HCT116 (cell line): ENCODE results near the gene ABCB10. TPM values are rescaled to one million over a fixed set of nuclear protein-coding genes. Genes with fewer than 3 reads are reported as not detected.
A peak's percentile ranks its signal among the peaks of the same experiment; 100 is the strongest.

Source experiments
- ATAC-seq: fragments of 200-7000 bp; cut with Tn5 transposase; 2 replicates; pipeline ENCODE4 v1.9.1; 2020; ENCODE audit warnings: mild to moderate bottlenecking, moderate library complexity
- BruUV-seq: library from RNA; stranded (reverse); fragments of 400-500 nt; replicated peaks from 2 replicates; lab custom pipeline; 2021; lab: Mats Ljungman, UMichigan
- CTCF ChIA-PET: fragments of 300-600 bp; sonication (Branson Sonifier 250); formaldehyde crosslinking; loops from one replicate; lab custom pipeline; 2021; ENCODE audit warnings: antibody characterized with exemption; lab: Charles Lee
- POLR2A ChIA-PET: fragments of 300-600, 350-600 bp; sonication (Branson Sonifier 250); formaldehyde crosslinking; loops from one replicate; lab custom pipeline; 2021; ENCODE audit warnings: antibody characterized with exemption; lab: Charles Lee
- RAD21 ChIA-PET, 2 experiments: fragments of 300-600 bp; sonication (Branson Sonifier 250); formaldehyde crosslinking; loops; one replicate each; lab custom pipeline; 2023; ENCODE audit warnings: low total read pairs in 2 of 2; ENCODE audit not compliant: uncharacterized antibody in 2 of 2, unreplicated experiment in 2 of 2, low non-redundant PET in 1 of 2; lab: Charles Lee
- DNase-seq: peaks from one replicate; pipeline ENCODE4 v3.0.0-alpha.2; 2010; ENCODE audit warnings: low read depth, low spot score
- H2AFZ ChIP-seq: fragments of 200-600 bp; shearing (Covaris generic), sonication (generic); 2 replicates; pipeline ENCODE4 v1.6.1; 2017; ENCODE audit warnings: low read depth, mixed run types, mixed read lengths, antibody characterized with exemption, low read length; ENCODE audit not compliant: poor library complexity, severe bottlenecking
- H3K27ac ChIP-seq: 2 replicates; pipeline ENCODE4 v1.5.1; 2012; ENCODE audit warnings: low read depth, low read length
- H3K27me3 ChIP-seq: fragments of 200-600 bp; sonication (generic); 2 replicates; pipeline ENCODE4 v1.6.1; 2016; ENCODE audit warnings: mixed run types, low read length, mixed read lengths; ENCODE audit not compliant: insufficient read depth
- H3K36me3 ChIP-seq, 2 experiments: fragments of 200-500 bp in 1 of 2; fragments of 200-600 bp in 1 of 2; sonication (Bioruptor generic) in 1 of 2; sonication (generic) in 1 of 2; 2 replicates each; pipeline versions ENCODE4 v1.5.1 to v1.6.1; 2014 to 2016; ENCODE audit warnings: low read length in 2 of 2, inconsistent platforms in 1 of 2, mixed read lengths in 1 of 2, mixed run types in 1 of 2; ENCODE audit not compliant: insufficient read depth in 2 of 2, control insufficient read depth in 1 of 2
- H3K4me1 ChIP-seq, 2 experiments: fragments of 200-600 bp in 1 of 2; sonication (generic) in 1 of 2; 2 replicates each; pipeline versions ENCODE4 v1.5.1 to v1.6.1; 2012 to 2017; ENCODE audit warnings: low read length in 2 of 2, inconsistent platforms in 1 of 2, mild to moderate bottlenecking in 1 of 2, mixed read lengths in 1 of 2, mixed run types in 1 of 2, moderate library complexity in 1 of 2; ENCODE audit not compliant: insufficient read depth in 2 of 2, control insufficient read depth in 1 of 2
- H3K4me2 ChIP-seq: fragments of 200-600 bp; sonication (generic); 2 replicates; pipeline ENCODE4 v1.6.1; 2017; ENCODE audit warnings: mixed run types, low read length, mixed read lengths
- H3K4me3 ChIP-seq, 2 experiments: fragments of 200-600 bp in 1 of 2; sonication (generic) in 1 of 2; replicated peaks in 1 of 2; 2 replicates each; pipeline ENCODE4 v1.5.1; 2011 to 2016; ENCODE audit warnings: low read length in 2 of 2, control low read depth in 1 of 2, low read depth in 1 of 2, mild to moderate bottlenecking in 1 of 2, mixed read lengths in 1 of 2, mixed run types in 1 of 2
- H3K79me2 ChIP-seq: fragments of 200-600 bp; sonication (generic); 2 replicates; pipeline ENCODE4 v1.6.1; 2017; ENCODE audit warnings: mild to moderate bottlenecking, mixed run types, low read length, moderate library complexity, mixed read lengths; ENCODE audit not compliant: insufficient read depth
- H3K9ac ChIP-seq: fragments of 200-600 bp; sonication (generic); 2 replicates; pipeline ENCODE4 v1.6.1; 2016; ENCODE audit warnings: low read length, mixed read lengths
- H3K9me2 ChIP-seq: fragments of 200-600 bp; sonication (generic), shearing (Covaris generic); 2 replicates; pipeline ENCODE4 v1.6.1; 2017; ENCODE audit warnings: mixed run types, mild to moderate bottlenecking, moderate library complexity; ENCODE audit not compliant: insufficient read depth
- H3K9me3 ChIP-seq, 2 experiments: fragments of 200-500 bp in 1 of 2; fragments of 200-600 bp in 1 of 2; sonication (Bioruptor generic) in 1 of 2; sonication (generic) in 1 of 2; 2 replicates each; pipeline ENCODE4 v1.6.1; 2014 to 2017; ENCODE audit warnings: low read length in 2 of 2, mixed read lengths in 2 of 2, inconsistent platforms in 1 of 2, low read depth in 1 of 2, mild to moderate bottlenecking in 1 of 2, mixed run types in 1 of 2, moderate library complexity in 1 of 2; ENCODE audit not compliant: control insufficient read depth in 1 of 2, insufficient read depth in 1 of 2
- H4K20me1 ChIP-seq: fragments of 200-600 bp; sonication (generic), shearing (Covaris generic); 2 replicates; pipeline ENCODE4 v1.6.1; 2017; ENCODE audit warnings: mixed run types, mild to moderate bottlenecking, moderate library complexity; ENCODE audit not compliant: insufficient read depth
- CBX3 ChIP-seq: IDR thresholded peaks from 2 replicates; pipeline ENCODE4 v1.6.1; 2012; ENCODE audit warnings: low read depth
- CEBPB ChIP-seq: IDR thresholded peaks from 2 replicates; pipeline ENCODE4 v1.6.1; 2012; ENCODE audit warnings: low read depth
- EGR1 ChIP-seq: IDR thresholded peaks from 2 replicates; pipeline ENCODE4 v1.6.1; 2012; ENCODE audit warnings: low read depth
- ELF1 ChIP-seq: IDR thresholded peaks from 2 replicates; pipeline ENCODE4 v1.6.1; 2012; ENCODE audit warnings: low read depth, borderline replicate concordance
- EZH2 ChIP-seq: fragments of 200-600 bp; sonication (generic); IDR thresholded peaks from 2 replicates; pipeline ENCODE4 v1.6.1; 2017; ENCODE audit warnings: antibody characterized with exemption, mixed run types
- EZH2phosphoT487 ChIP-seq: fragments of 200-600 bp; IDR thresholded peaks from 2 replicates; pipeline ENCODE4 v1.6.1; 2018; ENCODE audit warnings: antibody characterized with exemption, borderline replicate concordance
- FOSL1 ChIP-seq: IDR thresholded peaks from 2 replicates; pipeline ENCODE4 v1.6.1; 2012; ENCODE audit warnings: low read depth
- JUND ChIP-seq: IDR thresholded peaks from 2 replicates; pipeline ENCODE4 v1.6.1; 2012
- POLR2A ChIP-seq: IDR thresholded peaks from 2 replicates; pipeline ENCODE4 v1.7.0; 2011; ENCODE audit warnings: borderline replicate concordance; ENCODE audit not compliant: insufficient read depth, insufficient read length; ENCODE audit errors: extremely low read depth
- POLR2AphosphoS5 ChIP-seq: IDR thresholded peaks from 2 replicates; pipeline ENCODE4 v1.6.1; 2011; ENCODE audit warnings: mild to moderate bottlenecking, low read depth, low read length, moderate library complexity
- RAD21 ChIP-seq: IDR thresholded peaks from 2 replicates; pipeline ENCODE4 v1.6.1; 2012; ENCODE audit warnings: low read depth, mild to moderate bottlenecking
- SIN3A ChIP-seq: IDR thresholded peaks from 2 replicates; pipeline ENCODE4 v1.6.1; 2012; ENCODE audit warnings: low read depth
- SP1 ChIP-seq: IDR thresholded peaks from 2 replicates; pipeline ENCODE4 v1.6.1; 2012; ENCODE audit warnings: low read depth
- SRF ChIP-seq: IDR thresholded peaks from 2 replicates; pipeline ENCODE4 v1.6.1; 2012; ENCODE audit warnings: low read depth
- TCF7L2 ChIP-seq: IDR thresholded peaks from 2 replicates; pipeline ENCODE4 v1.7.0; 2011; ENCODE audit warnings: borderline replicate concordance, inconsistent platforms; ENCODE audit not compliant: insufficient read depth, insufficient read length; ENCODE audit errors: extremely low read depth
- YY1 ChIP-seq: IDR thresholded peaks from 2 replicates; pipeline ENCODE4 v1.6.1; 2011; ENCODE audit warnings: low read length, low read depth, moderate library complexity, mild to moderate bottlenecking; ENCODE audit not compliant: insufficient replicate concordance; ENCODE audit errors: extremely low read depth
- ZNF274 ChIP-seq: fragments of 200-500 bp; sonication (Bioruptor generic); IDR thresholded peaks from 2 replicates; pipeline ENCODE4 v1.6.1; 2014; ENCODE audit warnings: mild to moderate bottlenecking, low read depth, low read length, inconsistent platforms
- intact Hi-C: fragments of 100-400 bp; cut with micrococcal nuclease; formaldehyde crosslinking; loops from 2 replicates; pipeline ENCODE4 v1.10.0; 2022
- total RNA-seq: library from RNA; stranded (reverse); gene quantifications from one replicate; pipeline ENCODE4 v1.2.1, GENCODE V29; 2021; ENCODE audit not compliant: unreplicated experiment
- TF ChIP-seq, protein P1 (sequence below), 3 experiments: fragments of 200-600 bp in 1 of 3; sonication (generic) in 1 of 3; IDR thresholded peaks in 2 of 3; conservative IDR thresholded peaks in 1 of 3; 2 replicates each; pipeline ENCODE4 v1.5.1; 2012 to 2017; ENCODE audit warnings: low read depth in 2 of 3, low read length in 2 of 3, antibody characterized with exemption in 1 of 3, borderline replicate concordance in 1 of 3, control low read depth in 1 of 3, mild to moderate bottlenecking in 1 of 3, mixed read lengths in 1 of 3, mixed run types in 1 of 3, moderate library complexity in 1 of 3; ENCODE audit not compliant: insufficient read depth in 1 of 3
- TF ChIP-seq, protein P2 (sequence below): IDR thresholded peaks from 2 replicates; pipeline ENCODE4 v1.6.1; 2012
- TF ChIP-seq, protein P3 (sequence below): IDR thresholded peaks from 2 replicates; pipeline ENCODE4 v1.6.1; 2012
- TF ChIP-seq, protein P4 (sequence below): IDR thresholded peaks from 2 replicates; pipeline ENCODE4 v1.6.1; 2011; ENCODE audit warnings: mild to moderate bottlenecking, low read length, moderate library complexity; ENCODE audit not compliant: insufficient replicate concordance; ENCODE audit errors: extremely low read depth

Gene ABCB10
- total RNA-seq, 1 experiment from 2014 or later: 20.3 TPM

DNA sequence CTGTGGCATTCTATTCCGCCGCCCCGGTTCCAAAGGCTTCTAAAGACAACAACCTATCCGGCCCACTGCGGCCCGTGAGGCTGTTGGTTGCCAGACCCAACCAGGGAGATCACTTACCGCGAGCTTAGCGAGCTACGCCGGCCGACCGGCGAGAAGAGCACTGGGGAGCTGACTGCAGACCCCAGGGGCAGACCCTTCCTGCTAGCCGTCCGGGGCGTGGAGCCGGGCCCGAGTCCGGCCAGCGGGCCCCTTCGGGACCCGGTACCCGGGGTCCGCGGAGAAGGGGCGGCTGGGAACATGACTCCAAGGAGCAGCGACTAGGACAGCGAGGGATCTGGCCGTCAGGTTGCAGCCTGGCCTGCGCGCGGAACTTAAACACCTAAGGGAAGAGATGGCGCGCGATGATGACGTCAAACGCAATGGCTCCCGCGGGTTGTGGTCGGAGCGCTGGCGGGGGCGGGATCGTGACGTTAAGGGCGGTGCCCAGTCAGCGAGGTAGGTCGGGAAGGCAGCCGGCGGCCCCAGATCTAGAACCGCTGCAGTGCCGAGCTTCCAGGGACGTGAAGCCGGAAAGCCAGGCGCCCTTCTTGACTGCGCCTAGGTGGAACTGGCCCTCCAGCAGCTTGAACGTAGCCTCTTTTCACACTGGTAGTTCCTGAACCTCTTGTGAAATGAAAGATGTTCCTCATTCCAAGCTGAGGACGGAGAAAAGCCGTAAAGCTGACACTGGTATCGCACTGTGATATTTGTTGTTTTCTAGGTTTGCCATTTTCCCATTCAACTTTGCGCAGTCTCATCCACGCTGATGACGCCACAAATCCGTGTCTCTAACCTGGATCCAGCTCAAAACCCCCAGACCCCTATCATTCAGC, 50.3 kb downstream of the ABCB10 start, which contains the start of gene NUP133:
NUP133 (minus strand) TSS at position 391 of the 872 bp plus-strand sequence; CDS start at position 299, 92 bp downstream.
- ATAC-seq: peak; percentile 96
- Histone ChIP-seq H3K9me3 (no peaks in the 10 kb centered on the region), H3K9ac (peak within 1 kb of the TSS; percentile 96), H3K4me3 (peak within 1 kb of the TSS; percentile 66 to 86), H3K4me1 (peaks cover 5 to 20% of the 10 kb centered on the region in 2 experiments; a peak in 3 of 4 replicates), H4K20me1 (no peaks in the 10 kb centered on the region), H3K27me3 (no peaks in the 10 kb centered on the region), H3K4me2 (peak within 1 kb of the TSS; percentile 96), H3K79me2 (peaks cover 43% of the 10 kb centered on the region), H3K36me3 (peaks cover 5 to 6% of the 10 kb centered on the region in 2 experiments; a peak in 1 of 4 replicates), H2AFZ (peak within 1 kb of the TSS; percentile 34), H3K27ac (peak within 1 kb of the TSS; percentile 53), H3K9me2 (no peaks in the 10 kb centered on the region)
- TSS peak; percentile 95 for BruUV-seq
- ChIA-PET RAD21 (no interaction called here), POLR2A (interaction anchor here (1.0 to 2.4 kb wide), 3 partner anchors 26 to 249 kb away, joined by 4 to 6 read pairs (median 4); partner anchors contain the start of gene ABCB10), CTCF (interaction anchor here (0.6 to 1.7 kb wide), 5 partner anchors 9 to 250 kb away, joined by 3 to 5 read pairs (median 4); partner anchors contain the start of gene ABCB10)
- DNase-seq: peak; percentile 97
- intact Hi-C loops: no loop called here
- peak; percentile 91 for TF ChIP-seq SRF
- TF ChIP-seq YY1: peak; percentile 95
- TF ChIP-seq SP1: peak; percentile 75; the same call in 1 of the 2 replicates
- TF ChIP-seq, protein P1, sequence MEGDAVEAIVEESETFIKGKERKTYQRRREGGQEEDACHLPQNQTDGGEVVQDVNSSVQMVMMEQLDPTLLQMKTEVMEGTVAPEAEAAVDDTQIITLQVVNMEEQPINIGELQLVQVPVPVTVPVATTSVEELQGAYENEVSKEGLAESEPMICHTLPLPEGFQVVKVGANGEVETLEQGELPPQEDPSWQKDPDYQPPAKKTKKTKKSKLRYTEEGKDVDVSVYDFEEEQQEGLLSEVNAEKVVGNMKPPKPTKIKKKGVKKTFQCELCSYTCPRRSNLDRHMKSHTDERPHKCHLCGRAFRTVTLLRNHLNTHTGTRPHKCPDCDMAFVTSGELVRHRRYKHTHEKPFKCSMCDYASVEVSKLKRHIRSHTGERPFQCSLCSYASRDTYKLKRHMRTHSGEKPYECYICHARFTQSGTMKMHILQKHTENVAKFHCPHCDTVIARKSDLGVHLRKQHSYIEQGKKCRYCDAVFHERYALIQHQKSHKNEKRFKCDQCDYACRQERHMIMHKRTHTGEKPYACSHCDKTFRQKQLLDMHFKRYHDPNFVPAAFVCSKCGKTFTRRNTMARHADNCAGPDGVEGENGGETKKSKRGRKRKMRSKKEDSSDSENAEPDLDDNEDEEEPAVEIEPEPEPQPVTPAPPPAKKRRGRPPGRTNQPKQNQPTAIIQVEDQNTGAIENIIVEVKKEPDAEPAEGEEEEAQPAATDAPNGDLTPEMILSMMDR (IDR thresholded peaks at IDR 0.05 in 2 of 3, conservative IDR thresholded peaks at IDR 0.05 in 1 of 3; ENCODE audit: borderline replicate concordance in 1 of 3, insufficient read depth in 1 of 3, low read depth in 2 of 3, low read length in 2 of 3): no peak
- peak; percentile 83 for TF ChIP-seq SIN3A
- TF ChIP-seq TCF7L2: peak; percentile 61
- TF ChIP-seq, protein P2, sequence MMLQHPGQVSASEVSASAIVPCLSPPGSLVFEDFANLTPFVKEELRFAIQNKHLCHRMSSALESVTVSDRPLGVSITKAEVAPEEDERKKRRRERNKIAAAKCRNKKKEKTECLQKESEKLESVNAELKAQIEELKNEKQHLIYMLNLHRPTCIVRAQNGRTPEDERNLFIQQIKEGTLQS: no peak
- TF ChIP-seq, protein P3, sequence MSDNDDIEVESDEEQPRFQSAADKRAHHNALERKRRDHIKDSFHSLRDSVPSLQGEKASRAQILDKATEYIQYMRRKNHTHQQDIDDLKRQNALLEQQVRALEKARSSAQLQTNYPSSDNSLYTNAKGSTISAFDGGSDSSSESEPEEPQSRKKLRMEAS: peak; percentile 78
- TF ChIP-seq, protein P4, sequence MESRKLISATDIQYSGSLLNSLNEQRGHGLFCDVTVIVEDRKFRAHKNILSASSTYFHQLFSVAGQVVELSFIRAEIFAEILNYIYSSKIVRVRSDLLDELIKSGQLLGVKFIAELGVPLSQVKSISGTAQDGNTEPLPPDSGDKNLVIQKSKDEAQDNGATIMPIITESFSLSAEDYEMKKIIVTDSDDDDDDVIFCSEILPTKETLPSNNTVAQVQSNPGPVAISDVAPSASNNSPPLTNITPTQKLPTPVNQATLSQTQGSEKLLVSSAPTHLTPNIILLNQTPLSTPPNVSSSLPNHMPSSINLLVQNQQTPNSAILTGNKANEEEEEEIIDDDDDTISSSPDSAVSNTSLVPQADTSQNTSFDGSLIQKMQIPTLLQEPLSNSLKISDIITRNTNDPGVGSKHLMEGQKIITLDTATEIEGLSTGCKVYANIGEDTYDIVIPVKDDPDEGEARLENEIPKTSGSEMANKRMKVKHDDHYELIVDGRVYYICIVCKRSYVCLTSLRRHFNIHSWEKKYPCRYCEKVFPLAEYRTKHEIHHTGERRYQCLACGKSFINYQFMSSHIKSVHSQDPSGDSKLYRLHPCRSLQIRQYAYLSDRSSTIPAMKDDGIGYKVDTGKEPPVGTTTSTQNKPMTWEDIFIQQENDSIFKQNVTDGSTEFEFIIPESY: peak; percentile 76
- no peak for TF ChIP-seq EZH2
- no peak; the same call in 1 of the 2 replicates for TF ChIP-seq ELF1
- TF ChIP-seq ZNF274: no peak
- TF ChIP-seq CBX3: peak; percentile 73; the same call in 1 of the 2 replicates
- no peak for TF ChIP-seq JUND
- no peak for TF ChIP-seq FOSL1
- no peak for TF ChIP-seq EZH2phosphoT487
- peak; percentile 87 for TF ChIP-seq POLR2A
- peak; percentile 97 for TF ChIP-seq EGR1
- TF ChIP-seq CEBPB: no peak
- TF ChIP-seq RAD21: no peak
- TF ChIP-seq POLR2AphosphoS5: peak; percentile 99
